HG02884 (cell line): Measurements from ENCODE around the gene GPATCH2L.
A peak's percentile ranks its signal among the peaks of the same experiment; 100 is the strongest.

Experiments
- ATAC-seq: cut with Tn5 transposase; IDR thresholded peaks from one replicate; pipeline ENCODE4 v1.9.1; 2021; ENCODE audit warnings: mild to moderate bottlenecking, moderate library complexity; ENCODE audit not compliant: unreplicated experiment

GPATCH2L gene

DNA sequence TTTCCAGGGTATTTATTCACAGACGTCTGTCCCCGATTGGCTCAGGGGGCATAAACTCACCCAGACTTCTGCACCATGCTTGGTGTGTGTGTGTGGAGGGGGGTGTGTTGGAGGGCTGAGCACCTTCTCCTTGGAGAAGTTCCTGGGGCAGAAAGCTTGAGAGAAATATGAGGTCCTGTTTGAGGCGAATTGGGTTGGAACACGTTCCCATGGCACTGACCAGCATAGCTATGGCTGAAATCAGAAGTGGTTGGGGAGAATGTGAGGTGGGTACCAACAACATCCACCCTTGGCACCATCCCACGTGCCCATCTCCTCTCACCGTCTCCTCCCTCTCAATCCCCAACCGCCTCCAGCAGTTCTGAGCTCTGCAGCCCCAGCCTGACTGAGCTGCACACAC is 16.0 kb upstream of the GPATCH2L start:
- no peak for ATAC-seq

GRCh38 chr14:76136476-76137110 is 15.1 kb upstream of the GPATCH2L start:
- no peak for ATAC-seq

GRCh38 chr14:76138119-76138757 is 13.5 kb upstream of the GPATCH2L start:
- ATAC-seq, result no peak

- no peak for ATAC-seq
These were observed 12.7 kb upstream of the GPATCH2L start for GRCh38 chr14:76138758-76139723.

DNA sequence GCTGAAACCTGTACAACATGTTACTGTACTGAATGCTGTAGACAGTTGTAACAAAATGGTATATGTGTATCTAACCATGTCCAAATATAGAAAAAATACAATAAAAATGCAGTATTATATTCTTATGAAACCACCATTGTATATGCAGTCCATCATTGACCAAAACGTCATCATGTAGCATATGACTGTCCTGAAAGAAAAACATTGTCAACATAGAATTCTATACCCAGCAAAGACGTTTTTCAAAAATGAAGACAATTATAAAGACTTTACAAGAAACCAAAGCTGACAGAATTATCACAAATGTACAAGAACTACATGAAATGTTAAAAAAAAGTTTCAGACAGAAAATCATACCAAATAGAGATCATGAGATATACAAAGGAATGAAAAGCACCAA is 8.1 kb upstream of the GPATCH2L start:
- ATAC-seq, result no peak

- ATAC-seq, result no peak
These were observed 4.7 kb upstream of the GPATCH2L start for GRCh38 chr14:76146976-76147375.

- ATAC-seq, result no peak
These were observed 2.5 kb upstream of the GPATCH2L start for GRCh38 chr14:76149196-76149595.

DNA sequence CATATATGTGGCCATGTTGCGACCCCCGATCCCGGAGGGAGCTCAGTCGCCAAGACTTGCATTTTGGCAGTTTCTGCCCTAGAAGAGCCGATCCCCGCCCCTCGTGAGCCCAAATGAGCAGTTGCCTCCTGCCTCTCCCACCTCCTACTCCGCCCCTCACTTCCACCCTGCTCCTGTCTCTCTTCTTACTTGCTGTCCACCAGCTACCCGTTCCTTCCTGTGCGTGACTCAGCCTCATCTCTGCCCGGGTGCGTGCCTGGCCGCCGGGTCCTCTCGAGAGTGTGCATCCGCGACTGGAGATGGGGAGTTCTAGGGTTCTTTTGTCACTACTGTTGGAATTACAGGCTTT is 585 bp downstream of the GPATCH2L start:
- ATAC-seq, result peak; percentile 54

GRCh38 chr14:76153919-76154318 is 2.2 kb downstream of the GPATCH2L start:
- ATAC-seq, result no peak

DNA sequence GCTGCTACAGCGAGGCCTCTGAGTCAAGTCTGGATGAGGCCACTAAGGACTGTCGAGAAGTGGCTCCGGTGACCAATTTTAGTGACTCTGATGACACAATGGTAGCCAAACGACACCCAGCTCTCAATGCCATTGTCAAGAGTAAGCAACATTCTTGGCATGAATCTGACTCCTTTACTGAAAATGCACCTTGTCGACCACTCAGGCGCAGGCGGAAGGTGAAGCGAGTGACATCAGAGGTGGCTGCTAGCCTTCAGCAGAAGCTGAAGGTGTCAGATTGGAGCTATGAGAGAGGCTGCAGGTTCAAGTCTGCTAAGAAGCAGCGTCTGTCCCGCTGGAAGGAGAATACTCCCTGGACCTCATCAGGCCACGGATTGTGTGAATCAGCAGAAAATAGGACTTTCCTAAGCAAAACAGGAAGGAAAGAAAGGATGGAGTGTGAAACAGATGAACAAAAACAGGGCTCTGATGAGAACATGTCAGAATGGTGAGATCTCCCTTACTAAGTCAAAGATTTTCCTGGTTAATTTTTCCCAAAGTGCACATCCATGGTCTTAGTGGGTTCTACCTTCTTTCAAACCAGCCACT is 2.9 kb downstream of the GPATCH2L start:
- no peak for ATAC-seq

DNA sequence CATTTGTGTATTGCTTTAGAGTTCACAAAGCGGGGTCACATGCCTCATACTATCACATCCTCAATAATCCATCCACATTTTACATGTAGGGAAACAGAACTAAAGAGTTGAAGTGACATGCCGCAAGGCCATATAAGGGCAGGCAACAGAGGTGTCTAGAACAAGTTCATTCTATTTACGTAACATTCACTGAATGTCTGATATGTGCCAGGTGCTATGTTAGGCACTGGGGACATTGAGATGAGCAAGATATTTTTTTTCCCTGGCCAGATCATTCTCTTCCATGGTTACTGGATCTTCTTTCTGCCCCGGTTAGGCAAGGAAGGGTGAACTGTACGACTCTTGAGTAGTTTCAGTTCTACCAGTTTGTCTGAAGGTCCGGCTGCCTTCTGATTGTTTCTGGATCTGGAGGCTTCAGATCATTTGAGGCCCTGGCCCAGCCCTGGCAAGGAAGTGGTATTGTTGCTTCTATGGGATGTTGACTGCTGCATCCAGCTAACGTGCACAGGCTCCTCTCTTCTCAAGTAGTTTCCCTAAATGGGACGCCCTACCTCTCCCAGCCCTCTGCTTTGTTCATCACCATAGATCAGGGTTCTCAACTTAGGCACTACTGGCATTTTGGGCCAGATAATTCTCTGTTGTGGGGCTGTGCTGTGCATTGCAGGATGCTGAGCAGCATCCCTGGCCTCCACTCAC is 12.1 kb downstream of the GPATCH2L start:
- no peak for ATAC-seq

DNA sequence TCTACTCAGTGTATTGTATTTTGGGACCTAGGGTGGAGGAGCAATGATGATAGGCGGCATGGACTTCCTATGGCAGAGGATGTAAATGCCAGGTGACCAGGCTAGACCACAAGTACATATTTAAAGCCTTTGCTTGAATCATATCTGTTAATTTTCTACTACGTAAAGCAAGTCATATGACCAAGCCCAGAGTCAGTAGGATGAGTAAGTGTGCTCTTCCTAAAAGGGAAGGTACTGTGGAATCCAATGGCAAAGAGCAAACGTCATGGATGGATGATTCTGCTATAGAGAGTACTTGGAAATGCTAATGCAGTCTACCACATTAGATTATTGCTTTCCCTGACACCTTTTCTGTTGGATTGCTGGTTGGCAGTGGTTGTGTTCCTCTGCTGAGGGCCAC is 16.8 kb downstream of the GPATCH2L start:
- no peak for ATAC-seq

- ATAC-seq, result no peak
These were observed 18.1 kb downstream of the GPATCH2L start for GRCh38 chr14:76169776-76170175.

DNA sequence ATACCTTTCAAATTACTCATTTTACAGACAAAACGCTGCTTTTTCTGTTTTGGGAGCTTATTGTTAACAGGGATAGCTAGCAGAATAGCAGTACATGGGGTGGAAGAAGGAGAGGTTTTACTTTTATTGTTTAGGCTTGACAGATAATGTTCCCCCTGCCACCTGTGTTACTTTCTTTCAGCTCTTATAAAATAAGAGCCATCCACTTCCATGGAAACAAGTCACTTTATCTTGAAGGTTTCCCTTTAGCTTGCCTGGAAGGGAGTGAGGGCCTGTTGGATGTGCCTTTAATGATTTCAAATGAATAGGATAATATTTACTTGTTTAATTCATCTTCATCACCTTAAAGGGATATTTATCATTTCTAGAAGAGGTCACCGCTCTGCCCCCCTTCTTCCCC is 23.3 kb downstream of the GPATCH2L start:
- no peak for ATAC-seq

GRCh38 chr14:76175942-76176341 is 24.2 kb downstream of the GPATCH2L start:
- ATAC-seq, result no peak

DNA sequence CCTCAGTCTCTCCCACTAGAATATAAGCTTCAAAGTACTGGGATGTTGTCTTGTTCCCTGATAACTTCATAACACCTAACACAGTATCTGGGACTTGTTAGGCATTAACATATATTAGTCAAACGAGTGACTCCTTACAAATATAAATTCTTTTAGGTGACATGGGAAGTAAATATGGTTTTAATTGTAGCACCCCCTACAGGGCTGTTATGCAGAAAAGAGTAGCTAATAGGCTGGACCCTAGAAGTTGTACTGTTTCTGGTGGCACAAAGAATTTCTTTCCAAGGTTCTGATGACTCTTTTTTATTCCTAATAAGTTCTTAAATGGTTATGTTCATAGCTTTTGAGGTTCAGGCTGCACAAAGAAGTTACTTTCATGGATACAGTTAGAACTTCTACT is 29.8 kb downstream of the GPATCH2L start:
- ATAC-seq, result no peak

GRCh38 chr14:76186308-76187027 is 34.7 kb downstream of the GPATCH2L start:
- no peak for ATAC-seq

DNA sequence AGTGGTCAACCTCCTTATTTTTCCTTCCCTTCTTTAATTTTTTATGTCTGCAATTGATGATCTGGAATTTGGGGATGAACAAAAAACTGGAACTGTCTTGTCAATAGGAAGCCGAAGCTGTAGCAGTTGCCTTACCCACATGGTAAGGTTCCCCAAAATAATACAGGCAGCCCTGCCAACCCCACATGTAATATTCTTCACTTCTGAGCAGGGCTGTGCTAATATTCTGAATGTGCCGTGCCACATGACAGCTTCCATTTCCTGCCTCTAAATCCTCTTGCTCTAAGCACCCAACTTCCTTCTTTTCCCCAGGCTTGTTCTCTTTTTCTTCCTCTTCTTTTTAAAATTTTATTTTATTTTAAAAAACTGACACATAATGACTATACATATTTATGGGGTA is 39.6 kb downstream of the GPATCH2L start:
- no peak for ATAC-seq

DNA sequence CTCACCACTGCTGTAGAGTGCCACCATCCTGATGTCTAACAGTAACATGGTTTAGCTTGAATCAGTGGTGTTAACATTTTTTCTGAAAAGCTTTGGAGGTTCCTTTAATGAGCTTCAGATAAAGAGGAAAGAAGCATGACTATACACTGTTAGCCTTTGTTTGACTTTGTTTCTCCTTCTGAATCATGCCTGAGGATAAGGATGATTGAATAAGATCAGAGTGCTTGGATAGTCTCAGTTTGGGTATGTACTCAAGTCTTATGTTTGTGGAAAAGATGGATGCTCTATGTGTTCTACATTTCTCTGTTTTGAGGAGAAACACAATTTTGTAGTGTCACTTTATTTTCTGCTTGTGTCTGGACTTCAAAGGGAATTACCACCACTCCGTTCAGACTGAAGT is 42.0 kb downstream of the GPATCH2L start:
- no peak for ATAC-seq

DNA sequence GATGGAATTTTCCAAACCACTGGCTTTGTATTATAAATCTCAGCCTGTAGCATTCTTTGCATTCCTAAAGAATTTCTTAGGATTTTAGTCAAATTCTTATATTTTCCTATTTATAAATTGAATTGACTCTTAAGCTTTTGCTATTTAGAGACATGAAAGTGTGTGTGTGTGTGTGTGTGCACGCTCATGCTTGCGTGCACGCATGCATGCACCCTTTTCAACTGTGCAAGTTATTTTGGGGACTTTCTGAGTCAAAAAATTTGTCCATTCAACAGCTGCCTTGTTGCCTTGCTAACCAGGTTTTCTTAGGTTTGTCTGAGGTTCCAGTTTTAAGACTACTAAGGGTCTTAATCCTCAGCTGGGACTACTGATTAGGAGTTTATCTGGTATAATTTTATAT is 42.6 kb downstream of the GPATCH2L start:
- peak; percentile 64 for ATAC-seq
